Measurements from ENCODE around the gene CPSF4L. TPM values are rescaled to one million over a fixed set of nuclear protein-coding genes. Genes with fewer than 3 reads are reported as not detected.
A peak's percentile ranks its signal among the peaks of the same experiment; 100 is the strongest.

Gene CPSF4L
- total RNA-seq, 2 experiments from 2014 or later: not detected

GRCh38 chr17:73261952-73262675, 434 bp upstream of the CPSF4L start:
- Mint-ChIP-seq H3K27me3 (ENCODE audit: low read depth) (no peaks in the 10 kb centered on the region), H3K36me3 (ENCODE audit: low read depth) (no peaks in the 10 kb centered on the region), H3K27ac (no peak overlapping the region), H3K4me1 (ENCODE audit: low read depth) (no peaks in the 10 kb centered on the region), H3K9me3 (no peaks in the 10 kb centered on the region), H3K4me3 (no peak overlapping the region)
- intact Hi-C loops (cut with micrococcal nuclease): no loop called here
- CTCF ChIA-PET: interaction anchor here (1.0 kb wide), 1 partner anchor 108 kb away, joined by 6 read pairs; no protein-coding TSS in a partner anchor
- DNase-seq: no peak

- intact Hi-C loops (cut with micrococcal nuclease): loop anchor here (2.0 to 5.0 kb wide), 2 partner anchors 55 to 697 kb away; partner anchors contain the start of gene CDC42EP4
- CTCF ChIA-PET: interaction anchor here (1.1 to 4.8 kb wide), 2 partner anchors 113 to 530 kb away, joined by 3 to 85 read pairs; no protein-coding TSS in a partner anchor
- H3K4me1 Mint-ChIP-seq (ENCODE audit: low read depth): no peaks in the 10 kb centered on the region
- H3K9me3 Mint-ChIP-seq: no peaks in the 10 kb centered on the region
- H3K4me3 Mint-ChIP-seq: no peak overlapping the region
- no peak overlapping the region for H3K27ac Mint-ChIP-seq
- H3K36me3 Mint-ChIP-seq (ENCODE audit: low read depth): no peaks in the 10 kb centered on the region
- DNase-seq: no peak
- H3K27me3 Mint-ChIP-seq (ENCODE audit: low read depth): peaks cover 2% of the 10 kb centered on the region
Measured at GRCh38 chr17:73257516-73257915, 4.2 kb downstream of the CPSF4L start.

GRCh38 chr17:73256220-73256619, 5.5 kb downstream of the CPSF4L start:
- CTCF ChIA-PET: interaction anchor here (0.8 to 4.8 kb wide), 12 partner anchors 9 to 699 kb away, joined by 3 to 85 read pairs (median 6); no protein-coding TSS in a partner anchor
- no peak for DNase-seq
- Mint-ChIP-seq H3K9me3 (no peaks in the 10 kb centered on the region), H3K4me1 (ENCODE audit: low read depth) (no peaks in the 10 kb centered on the region), H3K4me3 (no peak overlapping the region), H3K36me3 (ENCODE audit: low read depth) (no peaks in the 10 kb centered on the region), H3K27ac (no peak overlapping the region), H3K27me3 (ENCODE audit: low read depth) (peaks cover 2% of the 10 kb centered on the region)
- intact Hi-C loops (cut with micrococcal nuclease): loop anchor here (1.0 to 5.0 kb wide), 3 partner anchors 56 to 695 kb away; partner anchors contain the start of gene CDC42EP4

GRCh38 chr17:73255671-73256181, 6.0 kb downstream of the CPSF4L start:
- Mint-ChIP-seq H3K36me3 (ENCODE audit: low read depth) (no peaks in the 10 kb centered on the region), H3K4me1 (ENCODE audit: low read depth) (no peaks in the 10 kb centered on the region), H3K27me3 (ENCODE audit: low read depth) (peaks cover 2% of the 10 kb centered on the region), H3K9me3 (no peaks in the 10 kb centered on the region), H3K4me3 (no peak overlapping the region), H3K27ac (no peak overlapping the region)
- CTCF ChIA-PET: interaction anchor here (0.6 to 4.8 kb wide), 29 partner anchors 9 to 921 kb away, joined by 3 to 85 read pairs (median 4); a partner anchor contains a TSS
- DNase-seq: peak; percentile 68
- intact Hi-C loops (cut with micrococcal nuclease): loop anchor here (1.0 to 5.0 kb wide), 5 partner anchors 57 to 695 kb away; partner anchors contain the start of gene CDC42EP4

GRCh38 chr17:73251871-73252270, 9.8 kb downstream of the CPSF4L start:
- no peaks in the 10 kb centered on the region for H3K4me1 Mint-ChIP-seq (ENCODE audit: low read depth)
- no peak overlapping the region for H3K27ac Mint-ChIP-seq
- no peaks in the 10 kb centered on the region for H3K9me3 Mint-ChIP-seq
- intact Hi-C loops (cut with micrococcal nuclease): no loop called here
- no peaks in the 10 kb centered on the region for H3K36me3 Mint-ChIP-seq (ENCODE audit: low read depth)
- H3K4me3 Mint-ChIP-seq: no peak overlapping the region
- CTCF ChIA-PET: no interaction called here
- no peak for DNase-seq
- H3K27me3 Mint-ChIP-seq (ENCODE audit: low read depth): peaks cover 2% of the 10 kb centered on the region

GRCh38 chr17:73250851-73251640, 10.6 kb downstream of the CPSF4L start:
- H3K36me3 Mint-ChIP-seq (ENCODE audit: low read depth): no peaks in the 10 kb centered on the region
- H3K9me3 Mint-ChIP-seq: no peaks in the 10 kb centered on the region
- H3K27ac Mint-ChIP-seq: no peak overlapping the region
- H3K4me1 Mint-ChIP-seq (ENCODE audit: low read depth): no peaks in the 10 kb centered on the region
- H3K4me3 Mint-ChIP-seq: no peak overlapping the region
- intact Hi-C loops (cut with micrococcal nuclease): no loop called here
- peaks cover 2% of the 10 kb centered on the region for H3K27me3 Mint-ChIP-seq (ENCODE audit: low read depth)
- no peak for DNase-seq
- CTCF ChIA-PET: interaction anchor here (3.3 kb wide), 1 partner anchor 120 kb away, joined by 25 read pairs; no protein-coding TSS in a partner anchor

- DNase-seq: no peak
- H3K27me3 Mint-ChIP-seq (ENCODE audit: low read depth): no peaks in the 10 kb centered on the region
- H3K4me3 Mint-ChIP-seq: no peak overlapping the region
- H3K36me3 Mint-ChIP-seq (ENCODE audit: low read depth): peaks cover 4% of the 10 kb centered on the region
- no peaks in the 10 kb centered on the region for H3K4me1 Mint-ChIP-seq (ENCODE audit: low read depth)
- H3K9me3 Mint-ChIP-seq: no peaks in the 10 kb centered on the region
- CTCF ChIA-PET: interaction anchor here (0.7 to 3.3 kb wide), 3 partner anchors 35 to 121 kb away, joined by 3 to 25 read pairs (median 3); no protein-coding TSS in a partner anchor
- intact Hi-C loops (cut with micrococcal nuclease): no loop called here
- no peak overlapping the region for H3K27ac Mint-ChIP-seq
Measured at GRCh38 chr17:73249700-73250099, 12.0 kb downstream of the CPSF4L start.

- no peaks in the 10 kb centered on the region for H3K4me1 Mint-ChIP-seq (ENCODE audit: low read depth)
- CTCF ChIA-PET: interaction anchor here (1.3 to 3.3 kb wide), 2 partner anchors 33 to 122 kb away, joined by 3 to 25 read pairs; no protein-coding TSS in a partner anchor
- no peak overlapping the region for H3K4me3 Mint-ChIP-seq
- no peak for DNase-seq
- H3K36me3 Mint-ChIP-seq (ENCODE audit: low read depth): peaks cover 4% of the 10 kb centered on the region
- no peaks in the 10 kb centered on the region for H3K9me3 Mint-ChIP-seq
- no peak overlapping the region for H3K27ac Mint-ChIP-seq
- intact Hi-C loops (cut with micrococcal nuclease): no loop called here
- H3K27me3 Mint-ChIP-seq (ENCODE audit: low read depth): no peaks in the 10 kb centered on the region
Measured at GRCh38 chr17:73248532-73248931, 13.1 kb downstream of the CPSF4L start.

GRCh38 chr17:73247726-73248125, 14.0 kb downstream of the CPSF4L start:
- intact Hi-C loops (cut with micrococcal nuclease): no loop called here
- no peaks in the 10 kb centered on the region for H3K27me3 Mint-ChIP-seq (ENCODE audit: low read depth)
- H3K27ac Mint-ChIP-seq: no peak overlapping the region
- peaks cover 4% of the 10 kb centered on the region for H3K36me3 Mint-ChIP-seq (ENCODE audit: low read depth)
- no peak overlapping the region for H3K4me3 Mint-ChIP-seq
- no peaks in the 10 kb centered on the region for H3K4me1 Mint-ChIP-seq (ENCODE audit: low read depth)
- H3K9me3 Mint-ChIP-seq: no peaks in the 10 kb centered on the region
- CTCF ChIA-PET: interaction anchor here (0.6 to 1.1 kb wide), 2 partner anchors 9 to 40 kb away, joined by 3 read pairs; no protein-coding TSS in a partner anchor
- DNase-seq: no peak

GRCh38 chr17:73240561-73240960, 21.1 kb downstream of the CPSF4L start:
- Mint-ChIP-seq H3K4me3 (no peak overlapping the region), H3K36me3 (ENCODE audit: low read depth) (peaks cover 32% of the 10 kb centered on the region), H3K9me3 (no peaks in the 10 kb centered on the region), H3K27me3 (ENCODE audit: low read depth) (no peaks in the 10 kb centered on the region), H3K27ac (no peak overlapping the region), H3K4me1 (ENCODE audit: low read depth) (peaks cover 34% of the 10 kb centered on the region)
- CTCF ChIA-PET: interaction anchor here (1.5 kb wide), 1 partner anchor 15 kb away, joined by 5 read pairs; no protein-coding TSS in a partner anchor
- intact Hi-C loops (cut with micrococcal nuclease): loop anchor here (5.0 kb wide), 1 partner anchor 678 kb away; no protein-coding TSS in a partner anchor
- DNase-seq: no peak

GRCh38 chr17:73237714-73238113, 24.0 kb downstream of the CPSF4L start:
- Mint-ChIP-seq H3K4me1 (ENCODE audit: low read depth) (peaks cover 45% of the 10 kb centered on the region), H3K27me3 (ENCODE audit: low read depth) (no peaks in the 10 kb centered on the region), H3K9me3 (no peaks in the 10 kb centered on the region), H3K36me3 (ENCODE audit: low read depth) (peaks cover 40% of the 10 kb centered on the region), H3K4me3 (no peak overlapping the region), H3K27ac (peak overlapping the region; percentile 0)
- CTCF ChIA-PET: interaction anchor here (1.2 kb wide), 1 partner anchor 17 kb away, joined by 5 read pairs; no protein-coding TSS in a partner anchor
- intact Hi-C loops (cut with micrococcal nuclease): no loop called here
- no peak for DNase-seq

GRCh38 chr17:73234736-73235135, 26.9 kb downstream of the CPSF4L start:
- CTCF ChIA-PET: no interaction called here
- no peak overlapping the region for H3K27ac Mint-ChIP-seq
- no peaks in the 10 kb centered on the region for H3K27me3 Mint-ChIP-seq (ENCODE audit: low read depth)
- H3K4me1 Mint-ChIP-seq (ENCODE audit: low read depth): peaks cover 55% of the 10 kb centered on the region
- no peak overlapping the region for H3K4me3 Mint-ChIP-seq
- H3K36me3 Mint-ChIP-seq (ENCODE audit: low read depth): peaks cover 37% of the 10 kb centered on the region
- intact Hi-C loops (cut with micrococcal nuclease): no loop called here
- no peaks in the 10 kb centered on the region for H3K9me3 Mint-ChIP-seq
- DNase-seq: no peak
